ENCODE data around the gene KRTAP9-1. TPM values are rescaled to one million over a fixed set of nuclear protein-coding genes. Genes with fewer than 3 reads are reported as not detected.
"Not testable (repeated sequence)": the region's sequence is repeated elsewhere in the genome, so short reads cannot be mapped to it uniquely, and the experiment has no call there.

Gene KRTAP9-1
- total and polyA plus RNA-seq, 11 donors, result not detected

- Histone ChIP-seq H3K27ac (no peak overlapping the region), H3K4me3 (no peak overlapping the region), H3K9me3 (peaks cover 0 to 4% (median 0%) of the 10 kb centered on the region in 12 donors), H3K27me3 (peaks cover 0 to 32% (median 0%) of the 10 kb centered on the region in 9 donors), H3K4me1 (no peaks in the 10 kb centered on the region), H3K36me3 (no peaks in the 10 kb centered on the region)
- WGBS, 4 donors, result 58 to 72% (median 66%) methylated on average over 2 of the region's 2 CpGs
- TF ChIP-seq CTCF (IDR thresholded peaks at IDR 0.05), result no peak
- DNase-seq (no peak), ATAC-seq (no peak)
- intact Hi-C loops (cut with DNase I), result no loop called here
These were observed 38.2 kb upstream of the KRTAP9-1 start for GRCh38 chr17:41151525-41151924.

- Histone ChIP-seq H3K27ac (no peak overlapping the region), H3K4me1 (no peaks in the 10 kb centered on the region), H3K27me3 (peaks cover 0 to 46% (median 4%) of the 10 kb centered on the region in 9 donors), H3K4me3 (no peak overlapping the region), H3K36me3 (no peaks in the 10 kb centered on the region), H3K9me3 (peaks cover 0 to 4% (median 0%) of the 10 kb centered on the region in 12 donors)
- intact Hi-C loops (cut with DNase I), result no loop called here
- TF ChIP-seq POLR2A (IDR thresholded peaks at IDR 0.05) (no peak), CTCF (IDR thresholded peaks at IDR 0.05) (no peak)
- ATAC-seq, result no peak
- no peak for DNase-seq
- 2 to 8% (median 3%) methylated on average over 2 of the region's 2 CpGs for WGBS, 4 donors
These were observed 35.8 kb upstream of the KRTAP9-1 start for GRCh38 chr17:41153856-41154255.

- H3K4me3 ChIP-seq; H3K27ac ChIP-seq; H3K4me1 ChIP-seq; H3K36me3 ChIP-seq; ATAC-seq; intact Hi-C loops (cut with DNase I); DNase-seq; H3K9me3 ChIP-seq: not testable (repeated sequence)
- 63 to 93% (median 89%) methylated on average over 2 to 3 of the region's 3 CpGs for WGBS, 4 donors
- H3K27me3 ChIP-seq, result peaks cover 0 to 37% (median 9%) of the 10 kb centered on the region in 9 donors
These were observed 29.5 kb upstream of the KRTAP9-1 start for GRCh38 chr17:41160190-41160589.

- intact Hi-C loops (cut with DNase I), result no loop called here
- ATAC-seq (no peak), DNase-seq (no peak)
- WGBS, 4 donors, result 75 to 95% (median 82%) methylated on average over 1 of the region's 1 CpG
- Histone ChIP-seq H3K27ac (no peak within 1 kb of the TSS), H3K4me1 (no peaks in the 10 kb centered on the region), H3K27me3 (peaks cover 0 to 37% (median 9%) of the 10 kb centered on the region in 9 donors), H3K9me3 (no peaks in the 10 kb centered on the region), H3K36me3 (no peaks in the 10 kb centered on the region), H3K4me3 (no peak within 1 kb of the TSS)
- TF ChIP-seq POLR2A (IDR thresholded peaks at IDR 0.05), result no peak
- no peak for TF ChIP-seq CTCF (IDR thresholded peaks at IDR 0.05)
These were observed 29.0 kb upstream of the KRTAP9-1 start, which contains the start of gene KRTAP4-4 for GRCh38 chr17:41160648-41161047. Gene KRTAP4-4 (minus strand): TSS chr17:41160748. CDS start chr17:41160691, 57 bp downstream.

GRCh38 chr17:41163828-41164227 lies 25.9 kb upstream of the KRTAP9-1 start:
- Histone ChIP-seq H3K27me3 (peaks cover 0 to 20% (median 3%) of the 10 kb centered on the region in 9 donors), H3K27ac (no peak overlapping the region), H3K36me3 (no peaks in the 10 kb centered on the region), H3K9me3 (no peaks in the 10 kb centered on the region), H3K4me1 (no peaks in the 10 kb centered on the region), H3K4me3 (no peak overlapping the region)
- WGBS, 4 donors, result 70 to 77% (median 74%) methylated on average over 7 of the region's 7 CpGs
- no peak for ATAC-seq
- TF ChIP-seq CTCF (IDR thresholded peaks at IDR 0.05) (no peak), POLR2A (IDR thresholded peaks at IDR 0.05) (no peak)
- intact Hi-C loops (cut with DNase I), result no loop called here
- no peak for DNase-seq
